ENCODE measurements around the gene IMPA2.
A peak's percentile ranks its signal among the peaks of the same experiment; 100 is the strongest.

IMPA2 gene

GRCh38 chr18:12048827-12049175, 67.5 kb downstream of the IMPA2 start:
- no peaks in the 10 kb centered on the region for H3K9me3 ChIP-seq (ENCODE audit: insufficient read depth, low read length)
- no peak for TF ChIP-seq EZH2phosphoT487 (conservative IDR thresholded peaks at IDR 0.05; ENCODE audit: low read length)
- no peak for TF ChIP-seq CTCF (IDR thresholded peaks at IDR 0.05; ENCODE audit: insufficient read depth, low read length, poor library complexity, severe bottlenecking)
- H3K9ac ChIP-seq (ENCODE audit: low read length) = no peak overlapping the region
- no peaks in the 10 kb centered on the region for H3K79me2 ChIP-seq (ENCODE audit: insufficient read depth, low read length)
- no peaks in the 10 kb centered on the region for H3K9me2 ChIP-seq (replicated peaks; ENCODE audit: insufficient read depth, low read length)
- no peak overlapping the region for H3K4me2 ChIP-seq (ENCODE audit: low read depth, low read length, poor library complexity, severe bottlenecking)
- H3K4me3 ChIP-seq (ENCODE audit: insufficient read depth, low read length, poor library complexity, severe bottlenecking) = no peak overlapping the region
- H3K27ac ChIP-seq (ENCODE audit: low read depth, low read length) = no peak overlapping the region
- H2AFZ ChIP-seq (ENCODE audit: low read depth, low read length, severe bottlenecking) = no peak overlapping the region
- H3K27me3 ChIP-seq (ENCODE audit: low read length) = no peaks in the 10 kb centered on the region
- no peaks in the 10 kb centered on the region for H3K36me3 ChIP-seq (ENCODE audit: low read length)
- H4K20me1 ChIP-seq (ENCODE audit: low read depth, low read length) = no peaks in the 10 kb centered on the region
- H3F3A ChIP-seq (ENCODE audit: insufficient read depth) = no peaks in the 10 kb centered on the region

GRCh38 chr18:12049978-12050811, 68.9 kb downstream of the IMPA2 start:
- Histone ChIP-seq H3K27ac (ENCODE audit: low read depth, low read length) (no peak overlapping the region), H4K20me1 (ENCODE audit: low read depth, low read length) (no peaks in the 10 kb centered on the region), H3K27me3 (ENCODE audit: low read length) (no peaks in the 10 kb centered on the region), H3K9ac (ENCODE audit: low read length) (no peak overlapping the region), H3K79me2 (ENCODE audit: insufficient read depth, low read length) (no peaks in the 10 kb centered on the region), H2AFZ (ENCODE audit: low read depth, low read length, severe bottlenecking) (no peak overlapping the region), H3K9me2 (replicated peaks; ENCODE audit: insufficient read depth, low read length) (no peaks in the 10 kb centered on the region), H3F3A (ENCODE audit: insufficient read depth) (no peaks in the 10 kb centered on the region), H3K36me3 (ENCODE audit: low read length) (no peaks in the 10 kb centered on the region), H3K9me3 (ENCODE audit: insufficient read depth, low read length) (no peaks in the 10 kb centered on the region), H3K4me3 (ENCODE audit: insufficient read depth, low read length, poor library complexity, severe bottlenecking) (no peak overlapping the region), H3K4me2 (ENCODE audit: low read depth, low read length, poor library complexity, severe bottlenecking) (peak overlapping the region; percentile 26)
- TF ChIP-seq EZH2phosphoT487 (conservative IDR thresholded peaks at IDR 0.05; ENCODE audit: low read length) (no peak), CTCF (IDR thresholded peaks at IDR 0.05; ENCODE audit: insufficient read depth, low read length, poor library complexity, severe bottlenecking) (no peak)

GRCh38 chr18:12052866-12053265, 71.6 kb downstream of the IMPA2 start:
- Histone ChIP-seq H3K4me2 (ENCODE audit: low read depth, low read length, poor library complexity, severe bottlenecking) (no peak overlapping the region), H3K27me3 (ENCODE audit: low read length) (no peaks in the 10 kb centered on the region), H4K20me1 (ENCODE audit: low read depth, low read length) (no peaks in the 10 kb centered on the region), H3K27ac (ENCODE audit: low read depth, low read length) (no peak overlapping the region), H3K4me3 (ENCODE audit: insufficient read depth, low read length, poor library complexity, severe bottlenecking) (no peak overlapping the region), H3K9me3 (ENCODE audit: insufficient read depth, low read length) (no peaks in the 10 kb centered on the region), H3K36me3 (ENCODE audit: low read length) (no peaks in the 10 kb centered on the region), H3K9me2 (replicated peaks; ENCODE audit: insufficient read depth, low read length) (no peaks in the 10 kb centered on the region), H3K79me2 (ENCODE audit: insufficient read depth, low read length) (no peaks in the 10 kb centered on the region), H3K9ac (ENCODE audit: low read length) (no peak overlapping the region), H2AFZ (ENCODE audit: low read depth, low read length, severe bottlenecking) (no peak overlapping the region), H3F3A (ENCODE audit: insufficient read depth) (no peaks in the 10 kb centered on the region)
- no peak for TF ChIP-seq CTCF (IDR thresholded peaks at IDR 0.05; ENCODE audit: insufficient read depth, low read length, poor library complexity, severe bottlenecking)
- no peak for TF ChIP-seq EZH2phosphoT487 (conservative IDR thresholded peaks at IDR 0.05; ENCODE audit: low read length)

All from SU-DHL-6 (cell line).